DOHH2 (cell line): ENCODE measurements around the gene PCCA.

Experiments used
- CTCF ChIP-seq: fragments of 200-600 bp; sonication (generic); IDR thresholded peaks from one replicate; pipeline ENCODE4 v1.5.1; 2014; ENCODE audit warnings: antibody characterized with exemption, mild to moderate bottlenecking, low read depth, low read length; ENCODE audit not compliant: poor library complexity, severe bottlenecking
- EZH2phosphoT487 ChIP-seq: fragments of 200-600 bp; sonication (generic); IDR thresholded peaks from 2 replicates; pipeline ENCODE4 v1.6.1; 2017; ENCODE audit warnings: borderline replicate concordance, mild to moderate bottlenecking, antibody characterized with exemption, low read length, moderate library complexity, mixed read lengths

- TF ChIP-seq EZH2phosphoT487 = no peak
- no peak for TF ChIP-seq CTCF
Observed at GRCh38 chr13:100559886-100560285, 471.0 kb downstream of the PCCA start.
